OCI-LY3 (cell line): Measurements from ENCODE around the gene FRK.

ENCODE experiments used
- H2AFZ ChIP-seq: fragments of 200-600, 300-600 bp; shearing (Covaris generic); 2 replicates; pipeline ENCODE4 v1.6.0; 2014; ENCODE audit warnings: antibody characterized with exemption, low read depth, low read length
- H3K27ac ChIP-seq: fragments of 200-600, 300-600 bp; sonication (generic); 2 replicates; pipeline ENCODE4 v1.5.1; 2014; ENCODE audit warnings: mild to moderate bottlenecking, low read length, moderate library complexity, mixed read lengths
- H3K27me3 ChIP-seq: fragments of 200-600, 300-600 bp; sonication (generic); 2 replicates; pipeline ENCODE4 v1.6.1; 2014; ENCODE audit warnings: low read depth, low read length, mixed read lengths
- H3K36me3 ChIP-seq: fragments of 200-600, 300-600 bp; sonication (generic); replicated peaks from 2 replicates; pipeline ENCODE3; 2014; ENCODE audit warnings: low read depth, low read length, mixed read lengths
- H3K4me1 ChIP-seq: fragments of 300-600, 200-600 bp; sonication (generic); 2 replicates; pipeline ENCODE4 v1.6.1; 2014; ENCODE audit warnings: low read length, mixed read lengths
- H3K4me2 ChIP-seq: fragments of 200-600, 300-600 bp; sonication (generic); 2 replicates; pipeline ENCODE4 v1.6.1; 2014; ENCODE audit warnings: low read length, mixed read lengths
- H3K4me3 ChIP-seq: fragments of 300-600, 200-600 bp; sonication (generic); 2 replicates; pipeline ENCODE4 v1.5.1; 2014; ENCODE audit warnings: antibody characterized with exemption, mild to moderate bottlenecking, low read length, moderate library complexity
- H3K79me2 ChIP-seq: fragments of 300-600, 200-600 bp; shearing (Covaris generic); 2 replicates; pipeline ENCODE4 v1.6.1; 2014; ENCODE audit warnings: mild to moderate bottlenecking, low read length, mixed read lengths
- H3K9ac ChIP-seq: fragments of 300-600, 200-600 bp; shearing (Covaris generic); 2 replicates; pipeline ENCODE4 v1.6.0; 2014; ENCODE audit warnings: mild to moderate bottlenecking, low read length, moderate library complexity
- H3K9me3 ChIP-seq: fragments of 200-600, 300-600 bp; shearing (Covaris generic); 2 replicates; pipeline ENCODE4 v1.6.1; 2014; ENCODE audit warnings: low read length, mixed read lengths; ENCODE audit not compliant: insufficient read depth
- H4K20me1 ChIP-seq: fragments of 200-600, 300-600 bp; sonication (generic); 2 replicates; pipeline ENCODE4 v1.6.1; 2016; ENCODE audit warnings: low read length, mixed read lengths; ENCODE audit not compliant: insufficient read depth
- CTCF ChIP-seq: fragments of 200-600, 300-600 bp; sonication (generic); IDR thresholded peaks from 2 replicates; pipeline ENCODE4 v1.5.1; 2014; ENCODE audit warnings: antibody characterized with exemption, low read length, low read depth
- EZH2phosphoT487 ChIP-seq: fragments of 200-600 bp; shearing (Covaris generic); IDR thresholded peaks from 2 replicates; pipeline ENCODE4 v1.6.1; 2018; ENCODE audit warnings: antibody characterized with exemption, mixed run types, low read depth

FRK gene

GRCh38 chr6:116012951-116013350 lies 47.7 kb downstream of the FRK start:
- no peak overlapping the region for H3K4me2 ChIP-seq
- peaks cover 84% of the 10 kb centered on the region for H3K4me1 ChIP-seq

GRCh38 chr6:116012471-116012949 lies 48.2 kb downstream of the FRK start:
- Histone ChIP-seq H3K9me3 (no peaks in the 10 kb centered on the region), H3K4me1 (peaks cover 80% of the 10 kb centered on the region), H3K36me3 (peaks cover 4% of the 10 kb centered on the region), H2AFZ (no peak overlapping the region), H4K20me1 (no peaks in the 10 kb centered on the region), H3K27me3 (no peaks in the 10 kb centered on the region), H3K4me3 (no peak overlapping the region), H3K9ac (no peak overlapping the region), H3K27ac (no peak overlapping the region), H3K4me2 (no peak overlapping the region), H3K79me2 (peaks cover 64% of the 10 kb centered on the region)
- TF ChIP-seq EZH2phosphoT487 (no peak), CTCF (no peak)

More at GRCh38 chr6:116012951-116013350, 47.7 kb downstream of the FRK start:
- H3K79me2 ChIP-seq, result peaks cover 68% of the 10 kb centered on the region
- no peaks in the 10 kb centered on the region for H3K9me3 ChIP-seq
- no peaks in the 10 kb centered on the region for H3K27me3 ChIP-seq
- no peak overlapping the region for H2AFZ ChIP-seq
- H4K20me1 ChIP-seq, result no peaks in the 10 kb centered on the region
- H3K4me3 ChIP-seq, result no peak overlapping the region
- H3K36me3 ChIP-seq, result peaks cover 4% of the 10 kb centered on the region
- TF ChIP-seq EZH2phosphoT487 (no peak), CTCF (no peak)
- H3K27ac ChIP-seq, result no peak overlapping the region
- H3K9ac ChIP-seq, result no peak overlapping the region

GRCh38 chr6:116011520-116011919 lies 49.2 kb downstream of the FRK start:
- Histone ChIP-seq H3K4me2 (peak overlapping the region; percentile 85), H3K27me3 (no peaks in the 10 kb centered on the region), H3K36me3 (peaks cover 4% of the 10 kb centered on the region), H3K9me3 (no peaks in the 10 kb centered on the region), H3K4me3 (peak overlapping the region; percentile 4; the same call in 1 of the 2 replicates), H3K27ac (peak overlapping the region; percentile 54), H3K9ac (peak overlapping the region; percentile 14), H3K4me1 (peaks cover 70% of the 10 kb centered on the region), H2AFZ (no peak overlapping the region), H3K79me2 (peaks cover 57% of the 10 kb centered on the region), H4K20me1 (no peaks in the 10 kb centered on the region)
- TF ChIP-seq EZH2phosphoT487 (no peak), CTCF (no peak)

- Histone ChIP-seq H3K9me3 (no peaks in the 10 kb centered on the region), H2AFZ (no peak overlapping the region), H3K4me3 (peak overlapping the region; percentile 44), H3K79me2 (peaks cover 57% of the 10 kb centered on the region), H3K36me3 (peaks cover 5% of the 10 kb centered on the region), H3K27ac (peak overlapping the region; percentile 91), H4K20me1 (no peaks in the 10 kb centered on the region), H3K4me2 (peak overlapping the region; percentile 85), H3K9ac (peak overlapping the region; percentile 42), H3K4me1 (peaks cover 64% of the 10 kb centered on the region), H3K27me3 (no peaks in the 10 kb centered on the region)
- TF ChIP-seq EZH2phosphoT487 (no peak), CTCF (peak; percentile 68)
Observed at GRCh38 chr6:116010790-116011401, 49.8 kb downstream of the FRK start.
